HG03558 (cell line): ENCODE results near the gene TSPAN5.

ENCODE experiments used
- ATAC-seq: cut with Tn5 transposase; IDR thresholded peaks from one replicate; pipeline ENCODE4 v1.9.1; 2021; ENCODE audit warnings: moderate number of reproducible peaks; ENCODE audit not compliant: unreplicated experiment; ENCODE audit errors: extremely low read depth

The TSPAN5 gene

GRCh38 chr4:98674404-98675173, 16.2 kb upstream of the TSPAN5 start:
- ATAC-seq = no peak

DNA sequence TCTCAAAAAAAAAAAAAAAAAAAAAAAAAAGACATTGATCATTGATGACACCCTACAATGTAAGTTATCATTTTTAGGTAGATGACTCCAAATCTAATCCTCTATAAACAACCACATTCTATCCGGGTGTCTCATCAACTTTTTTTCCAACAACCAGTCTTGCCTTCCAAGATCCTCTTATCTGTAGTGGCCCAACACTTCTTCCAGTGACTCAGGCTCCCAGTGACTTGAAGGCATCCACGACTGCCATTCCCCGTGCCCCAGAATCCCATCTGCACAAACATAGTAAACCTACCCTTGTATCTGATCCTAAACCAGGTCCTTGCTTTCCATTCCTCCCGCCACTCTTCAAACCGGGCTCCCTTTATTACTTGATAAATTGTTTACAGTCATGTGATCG, 15.6 kb upstream of the TSPAN5 start:
- ATAC-seq = no peak

- no peak for ATAC-seq
Measured at GRCh38 chr4:98673288-98673644, 14.9 kb upstream of the TSPAN5 start.

DNA sequence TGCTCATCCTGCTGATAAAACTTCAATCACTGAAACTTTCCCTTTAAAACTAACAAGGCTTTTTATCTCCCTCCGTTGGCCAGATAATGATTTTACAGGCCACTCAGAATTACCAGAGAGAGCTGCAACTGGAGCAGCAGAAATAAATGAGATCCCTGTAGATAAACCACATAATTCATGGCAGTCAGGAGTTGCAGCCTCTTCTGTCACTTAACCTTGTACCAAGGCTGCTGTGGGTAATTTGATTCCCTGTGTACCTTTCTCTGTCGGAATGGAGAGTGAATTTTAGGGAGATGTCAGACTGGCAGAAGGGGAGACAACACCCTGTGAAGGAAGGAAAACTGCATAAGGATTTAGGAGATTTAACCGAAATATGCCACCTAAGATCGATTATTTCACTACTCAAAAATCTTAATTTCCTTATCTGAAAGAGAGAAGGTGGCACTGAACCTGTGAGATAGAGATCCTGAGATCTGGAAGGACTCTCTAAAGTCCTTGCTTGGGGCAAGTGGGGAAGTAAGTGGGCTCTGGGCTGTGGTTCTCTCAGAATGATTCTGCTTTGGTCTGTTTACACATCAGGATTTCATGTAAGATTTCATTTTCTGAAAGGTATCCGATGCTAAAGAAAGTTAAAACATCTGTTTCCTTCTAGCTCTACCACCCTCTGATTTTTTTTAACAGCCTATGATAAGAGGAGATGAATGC, 14.3 kb upstream of the TSPAN5 start:
- no peak for ATAC-seq

DNA sequence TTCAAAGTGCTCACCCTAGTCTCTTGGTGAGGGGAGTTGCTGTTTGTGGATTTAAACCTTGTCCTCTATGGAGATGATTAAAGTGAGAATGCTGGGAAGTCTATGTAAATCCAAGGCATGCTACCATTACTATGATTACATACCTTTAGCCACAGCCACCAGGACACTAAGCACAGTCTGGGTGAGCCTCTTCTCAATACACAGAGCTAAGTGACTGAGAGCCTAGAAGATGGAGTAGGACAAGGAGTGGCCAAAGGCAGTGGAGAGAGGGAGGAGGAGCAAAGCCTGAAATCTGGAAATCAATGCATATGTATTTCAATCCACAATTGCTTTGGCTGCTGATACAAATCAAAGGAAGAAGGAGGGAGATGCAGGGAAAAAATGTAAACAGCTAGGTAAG, 12.7 kb upstream of the TSPAN5 start:
- ATAC-seq = no peak

DNA sequence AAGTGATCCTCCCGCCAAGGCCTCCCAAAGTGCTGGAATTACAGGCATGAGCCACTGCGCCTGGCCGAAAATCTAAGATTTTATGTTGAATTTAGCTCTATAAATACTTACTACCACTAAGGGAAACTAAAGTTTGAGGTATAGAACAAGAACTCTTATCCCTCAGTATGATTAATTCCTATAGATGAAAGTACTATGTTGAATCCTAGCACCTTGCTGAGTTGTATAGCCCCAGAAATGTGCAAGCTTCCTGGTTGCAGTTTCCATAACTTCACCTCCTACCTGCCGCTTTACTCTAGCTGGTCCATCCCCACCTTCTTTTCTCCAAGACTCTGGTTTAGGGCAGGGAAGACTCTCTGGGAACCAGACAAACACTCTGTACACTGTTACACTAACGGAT, 11.8 kb upstream of the TSPAN5 start:
- no peak for ATAC-seq

DNA sequence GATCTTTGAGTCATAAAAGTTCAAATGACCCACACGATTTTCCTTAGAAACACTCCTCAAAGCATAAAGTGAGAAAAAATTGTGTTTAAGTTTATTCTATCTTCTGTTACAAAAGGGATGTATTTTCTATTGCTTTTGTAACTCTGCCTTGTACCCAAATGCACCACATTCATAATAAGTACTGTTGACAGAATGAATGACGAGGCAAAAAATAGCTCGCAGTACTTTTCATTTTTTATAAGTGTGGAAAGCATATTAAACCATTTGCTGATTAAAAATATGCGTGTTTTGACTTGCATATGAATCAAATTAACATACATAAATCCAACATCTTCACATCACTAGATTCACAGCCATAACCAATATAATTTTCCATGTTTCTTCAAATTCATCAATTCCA, 11.2 kb upstream of the TSPAN5 start:
- no peak for ATAC-seq

DNA sequence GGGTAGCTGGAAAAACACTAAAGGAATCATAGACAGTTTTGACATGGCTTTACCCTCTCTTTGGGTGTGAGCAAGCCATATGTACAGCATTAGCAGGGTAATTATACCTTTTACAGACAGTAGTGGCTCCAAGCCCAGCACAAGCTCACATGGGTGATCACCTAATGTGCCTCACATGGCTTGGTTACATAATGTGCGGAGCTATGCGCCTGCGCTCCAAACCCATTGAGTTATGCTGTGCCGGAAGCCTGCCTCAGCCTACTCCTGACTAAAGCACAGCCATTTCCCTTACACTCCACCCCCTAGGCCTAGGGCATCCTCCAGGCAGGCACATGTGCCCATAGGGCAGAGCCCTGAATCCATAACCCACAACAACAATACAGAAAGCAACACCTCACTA, 6.5 kb upstream of the TSPAN5 start:
- no peak for ATAC-seq

GRCh38 chr4:98663226-98664006, 5.0 kb upstream of the TSPAN5 start:
- peak; percentile 79 for ATAC-seq

DNA sequence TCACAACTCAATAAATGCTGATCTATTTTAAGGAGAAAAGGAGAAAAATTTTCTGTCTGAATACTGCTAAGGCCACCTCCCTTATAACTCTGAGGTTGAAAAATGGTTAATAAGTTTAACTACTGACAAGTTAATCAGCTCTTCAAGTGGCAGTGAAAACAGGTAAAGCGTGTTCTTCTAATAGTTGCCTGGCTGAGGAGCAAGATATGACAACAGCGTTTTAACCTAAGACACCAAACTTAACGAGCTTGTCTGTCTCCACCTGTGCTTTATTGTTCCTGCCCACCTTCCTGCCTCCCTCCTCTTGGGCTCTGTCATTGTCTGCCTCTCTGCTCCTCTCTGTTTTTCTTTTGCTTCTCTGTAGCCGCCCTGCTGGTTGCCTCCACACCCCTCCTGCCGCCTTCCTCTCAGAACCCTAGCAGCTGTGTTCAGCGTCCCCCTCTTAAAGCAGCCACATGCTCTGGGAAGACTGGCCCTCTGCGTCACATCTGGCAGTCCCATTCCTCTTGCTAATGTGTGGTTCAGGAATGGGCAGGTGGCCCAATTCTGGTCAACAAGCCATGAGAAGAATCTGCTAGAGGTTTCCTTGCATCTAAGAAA, 4.3 kb upstream of the TSPAN5 start:
- ATAC-seq = no peak

DNA sequence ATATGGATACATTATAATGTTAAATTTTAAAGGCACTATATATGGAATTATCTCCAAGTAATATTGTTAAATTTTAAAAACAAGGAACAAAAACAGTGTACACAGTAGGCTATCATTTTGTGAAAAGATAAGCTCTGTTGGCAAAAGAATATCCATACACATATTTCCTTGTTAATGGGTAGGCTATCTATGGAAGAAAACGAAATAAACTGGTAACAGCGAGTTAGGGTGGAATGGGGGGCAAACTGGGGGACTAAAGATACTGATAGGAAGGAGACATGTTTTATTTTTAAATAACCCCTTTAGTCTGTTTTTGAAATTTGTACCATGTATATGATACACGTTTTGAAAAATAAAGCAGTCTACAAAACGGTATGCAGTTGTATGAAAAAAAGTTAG, 3.6 kb upstream of the TSPAN5 start:
- no peak for ATAC-seq

GRCh38 chr4:98661371-98662054, 3.1 kb upstream of the TSPAN5 start:
- no peak for ATAC-seq

DNA sequence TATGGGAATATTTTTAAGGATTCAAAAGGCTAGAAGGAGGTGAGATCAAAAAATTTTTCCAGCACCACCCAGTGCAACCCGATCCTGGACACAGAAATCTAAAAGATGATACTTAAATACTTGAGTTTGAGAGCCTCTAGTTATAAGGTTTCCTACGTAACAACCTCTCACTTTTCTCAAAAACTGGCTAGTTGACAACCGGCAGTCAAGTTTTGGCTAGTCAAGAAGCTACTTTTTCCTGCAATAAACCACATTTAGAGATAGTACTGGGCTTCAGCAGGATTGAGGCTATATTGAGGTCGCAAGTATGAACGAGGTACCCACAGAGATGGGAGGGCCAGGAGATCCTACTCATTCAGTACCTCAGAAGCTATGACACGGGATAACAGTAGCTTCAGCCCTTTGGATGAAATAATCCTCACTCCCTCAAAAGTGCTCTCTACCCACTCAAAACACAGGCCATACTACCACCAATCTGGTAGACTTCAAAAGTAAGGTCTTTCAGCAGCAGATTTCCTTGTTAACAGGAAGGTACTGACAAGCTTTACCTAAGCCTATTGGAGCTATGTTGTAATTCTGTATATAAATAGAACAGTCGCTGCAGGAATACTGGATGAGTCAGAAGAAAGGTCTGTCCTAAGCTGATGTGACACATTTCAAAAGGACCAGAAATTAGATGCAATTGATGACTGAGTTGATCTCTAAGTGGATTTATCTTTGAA, 1.5 kb upstream of the TSPAN5 start:
- no peak for ATAC-seq

- no peak for ATAC-seq
Measured at GRCh38 chr4:98659106-98659592, 738 bp upstream of the TSPAN5 start.

DNA sequence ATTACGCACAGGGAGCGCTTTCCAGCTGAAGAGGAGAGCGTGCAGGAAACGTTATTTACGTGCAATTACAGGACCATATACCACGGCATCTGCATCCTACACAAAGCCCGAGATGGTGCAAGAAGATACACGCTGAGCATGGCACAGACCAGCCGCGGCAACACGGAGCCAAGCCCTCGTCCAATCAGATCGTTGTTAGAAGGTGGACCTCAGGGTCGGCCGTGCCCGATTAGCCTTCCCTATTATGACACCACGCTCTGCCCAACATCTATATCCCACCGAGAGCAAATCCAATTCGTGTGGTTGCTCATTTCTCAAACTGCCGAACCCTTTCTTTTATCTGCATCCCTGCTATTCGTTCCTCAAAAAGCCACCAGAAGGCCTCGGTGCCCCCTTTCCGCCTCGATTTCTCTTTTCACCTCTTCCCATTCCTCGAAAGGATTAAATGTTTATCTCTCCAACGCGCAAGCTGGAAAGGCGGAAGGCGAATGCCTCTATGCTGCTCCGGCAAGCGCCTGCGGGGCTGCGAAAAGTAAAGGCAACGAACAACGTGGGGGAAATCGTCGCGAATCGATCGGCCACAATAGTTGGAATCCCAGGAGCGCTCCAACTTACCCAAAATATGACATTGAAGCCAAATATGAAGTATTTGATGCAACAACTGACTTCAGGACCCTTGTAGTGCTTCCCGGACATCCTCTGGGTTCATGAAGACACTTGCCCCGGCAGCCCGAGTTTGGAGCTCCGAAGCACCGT, 702 bp downstream of the TSPAN5 start:
- ATAC-seq = no peak

GRCh38 chr4:98656886-98657285, 1.5 kb downstream of the TSPAN5 start:
- no peak for ATAC-seq

GRCh38 chr4:98656443-98656842, 2.0 kb downstream of the TSPAN5 start:
- ATAC-seq = no peak

GRCh38 chr4:98653890-98654867, 4.2 kb downstream of the TSPAN5 start:
- ATAC-seq = no peak
